ENCODE results near the gene ZDHHC11B. TPM values are rescaled to one million over a fixed set of nuclear protein-coding genes. Genes with fewer than 3 reads are reported as not detected.
"Not testable (repeated sequence)": the region's sequence is repeated elsewhere in the genome, so short reads cannot be mapped to it uniquely, and the experiment has no call there.

ZDHHC11B gene
- total RNA-seq, 1 donor from 2014 or later: 0.60 TPM

DNA sequence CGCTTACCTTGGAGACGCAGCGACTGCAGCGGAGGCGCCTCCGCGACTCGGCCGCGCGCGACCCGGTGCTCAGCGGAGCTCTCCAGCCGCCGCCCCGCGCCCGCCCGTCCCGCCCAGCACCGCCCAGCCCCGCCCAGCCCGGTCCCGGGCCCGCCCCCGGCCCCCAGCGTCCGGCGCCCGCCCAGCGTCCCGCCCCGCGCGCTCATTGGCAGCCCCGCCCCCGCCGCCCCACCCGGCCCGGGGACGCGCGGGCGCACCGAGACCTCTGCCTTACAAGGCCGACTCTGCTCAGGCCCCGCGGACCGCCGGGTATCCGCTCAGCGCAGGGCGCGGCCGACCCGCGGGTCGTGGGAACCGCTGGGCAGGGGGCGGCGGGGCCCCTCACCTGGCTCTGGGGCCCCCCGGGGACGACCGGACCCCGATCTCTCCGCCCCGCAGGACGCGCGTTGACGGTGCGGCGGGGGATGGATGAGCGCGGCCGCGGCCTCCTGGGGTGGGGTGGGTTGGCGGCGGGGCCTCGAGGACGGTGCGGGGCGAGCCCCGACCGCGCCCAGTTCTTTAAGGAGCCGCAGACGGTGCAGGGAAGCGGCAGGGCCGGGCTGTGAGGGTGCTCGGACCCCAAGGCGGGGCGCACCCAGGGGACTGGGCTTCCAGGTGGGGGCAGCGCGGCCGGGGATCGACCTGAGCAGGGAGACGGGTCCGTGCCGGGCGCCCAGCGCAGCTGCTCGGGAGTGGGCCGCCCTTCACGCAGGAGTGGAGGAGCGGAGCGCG lies 91.1 kb downstream of the ZDHHC11B start, which contains the start of gene TPPP:
Gene TPPP, minus strand, starts transcription at position 82 of the 771 bp plus-strand sequence. CDS start 15,292 bp downstream, outside the sequence.
- not testable (repeated sequence) for H3F3A ChIP-seq (ENCODE audit: low read depth); H3K27me3 Mint-ChIP-seq (ENCODE audit: insufficient read depth, low read depth); H3K4me1 ChIP-seq; H3K36me3 ChIP-seq; H3K79me2 ChIP-seq (ENCODE audit: low read depth); H3K9ac ChIP-seq; H3K36me3 Mint-ChIP-seq; H3K27ac ChIP-seq; H3K27ac Mint-ChIP-seq; H3K9me3 Mint-ChIP-seq; H4K20me1 ChIP-seq (ENCODE audit: low read depth); H3K9me3 ChIP-seq (ENCODE audit: low read depth); H2AFZ ChIP-seq (replicated peaks); H3K4me1 Mint-ChIP-seq
- Histone ChIP-seq H3K27me3 (peaks cover 33% of the 10 kb centered on the region), H3K4me2 (peak within 1 kb of the TSS; percentile 79), H3K4me3 (peak within 1 kb of the TSS; percentile 49)
- H3K4me3 Mint-ChIP-seq: peak within 1 kb of the TSS; percentile 77
- peak; percentile 29 for TF ChIP-seq EZH2 (IDR thresholded peaks at IDR 0.05)
- DNase-seq (ENCODE audit: low spot score): peak; percentile 86

DNA sequence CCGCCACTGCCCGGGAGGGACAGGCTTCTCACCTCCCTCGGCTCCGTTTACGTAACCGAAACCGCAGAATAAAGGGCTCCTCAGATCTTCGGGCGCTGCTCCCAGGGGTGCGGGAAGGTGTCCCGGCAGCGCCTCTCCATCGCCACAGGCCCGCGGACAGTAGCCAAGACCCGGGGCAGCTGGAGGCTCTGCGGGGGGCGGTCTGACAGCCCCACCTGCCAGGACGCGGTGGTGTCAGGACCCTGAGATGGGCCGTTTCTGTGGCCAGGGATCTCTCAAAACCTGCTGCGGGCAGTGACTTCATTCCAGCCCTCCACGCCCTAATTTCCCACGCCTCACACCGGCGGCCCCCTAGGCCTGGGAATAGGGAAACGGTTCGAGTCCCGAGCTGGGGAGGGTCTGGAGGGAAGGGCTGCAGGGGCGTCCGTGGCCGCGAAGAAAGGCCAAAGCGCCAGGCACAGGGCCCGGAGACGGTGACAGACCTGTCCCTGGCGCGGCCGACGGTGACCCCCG lies 91.9 kb downstream of the ZDHHC11B start:
- H3K9ac ChIP-seq; H2AFZ ChIP-seq (replicated peaks); H3K4me1 ChIP-seq; H3K36me3 Mint-ChIP-seq; H3K36me3 ChIP-seq; H3K27ac ChIP-seq; H3K27me3 Mint-ChIP-seq (ENCODE audit: insufficient read depth, low read depth); H3K4me1 Mint-ChIP-seq; H3K9me3 ChIP-seq (ENCODE audit: low read depth); H3F3A ChIP-seq (ENCODE audit: low read depth); H3K79me2 ChIP-seq (ENCODE audit: low read depth); H3K9me3 Mint-ChIP-seq; H4K20me1 ChIP-seq (ENCODE audit: low read depth); H3K27ac Mint-ChIP-seq: not testable (repeated sequence)
- peak overlapping the region; percentile 77 for H3K4me3 Mint-ChIP-seq
- Histone ChIP-seq H3K4me2 (peak overlapping the region; percentile 64), H3K27me3 (peaks cover 29% of the 10 kb centered on the region), H3K4me3 (peak overlapping the region; percentile 49)
- TF ChIP-seq EZH2 (IDR thresholded peaks at IDR 0.05): peak; percentile 0
- peak; percentile 11 for DNase-seq (ENCODE audit: low spot score)

DNA sequence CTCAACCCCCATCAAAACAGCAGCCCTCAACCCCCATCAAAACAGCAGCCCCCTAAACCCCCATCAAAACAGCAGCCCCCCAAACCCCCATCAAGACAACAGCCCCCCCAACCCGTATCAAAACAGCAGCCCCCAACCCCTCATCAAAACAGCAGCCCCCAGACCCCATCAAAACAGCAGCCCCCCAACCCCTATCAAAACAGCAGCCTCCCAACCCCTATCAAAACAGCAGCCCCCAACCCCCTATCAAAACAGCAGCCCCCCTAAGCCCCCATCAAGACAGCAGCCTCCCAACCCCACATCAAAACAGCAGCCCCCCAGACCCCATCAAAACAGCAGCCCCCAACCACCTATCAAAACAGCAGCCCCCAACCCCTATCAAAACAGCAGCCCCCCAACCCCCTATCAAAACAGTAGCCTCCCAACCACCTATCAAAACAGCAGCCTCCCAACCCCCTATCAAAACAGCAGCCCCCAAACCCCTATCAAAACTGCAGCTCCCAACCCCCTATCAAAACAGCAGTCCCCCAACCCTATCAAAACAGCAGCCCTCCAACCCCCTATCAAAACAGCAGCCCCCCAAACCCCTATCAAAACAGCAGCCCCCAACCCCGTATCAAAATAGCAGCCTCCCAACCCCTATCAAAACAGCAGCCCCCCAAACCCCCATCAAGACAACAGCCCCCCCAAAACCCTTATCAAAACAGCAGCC lies 92.6 kb downstream of the ZDHHC11B start:
- peak overlapping the region; percentile 77 for H3K4me3 Mint-ChIP-seq
- no peaks in the 10 kb centered on the region for H3K9me3 ChIP-seq (ENCODE audit: low read depth)
- peaks cover 3% of the 10 kb centered on the region for H3K9me3 Mint-ChIP-seq
- no peaks in the 10 kb centered on the region for H3K79me2 ChIP-seq (ENCODE audit: low read depth)
- no peak overlapping the region for H2AFZ ChIP-seq (replicated peaks)
- no peaks in the 10 kb centered on the region for H3K36me3 ChIP-seq
- no peak overlapping the region for H3K4me3 ChIP-seq
- DNase-seq (ENCODE audit: low spot score): no peak
- no peak overlapping the region for H3K27ac Mint-ChIP-seq
- H4K20me1 ChIP-seq (ENCODE audit: low read depth): no peaks in the 10 kb centered on the region
- no peak overlapping the region for H3K9ac ChIP-seq
- H3K4me1 ChIP-seq: no peaks in the 10 kb centered on the region
- peaks cover 3% of the 10 kb centered on the region for H3K27me3 Mint-ChIP-seq (ENCODE audit: insufficient read depth, low read depth)
- TF ChIP-seq, protein P1, sequence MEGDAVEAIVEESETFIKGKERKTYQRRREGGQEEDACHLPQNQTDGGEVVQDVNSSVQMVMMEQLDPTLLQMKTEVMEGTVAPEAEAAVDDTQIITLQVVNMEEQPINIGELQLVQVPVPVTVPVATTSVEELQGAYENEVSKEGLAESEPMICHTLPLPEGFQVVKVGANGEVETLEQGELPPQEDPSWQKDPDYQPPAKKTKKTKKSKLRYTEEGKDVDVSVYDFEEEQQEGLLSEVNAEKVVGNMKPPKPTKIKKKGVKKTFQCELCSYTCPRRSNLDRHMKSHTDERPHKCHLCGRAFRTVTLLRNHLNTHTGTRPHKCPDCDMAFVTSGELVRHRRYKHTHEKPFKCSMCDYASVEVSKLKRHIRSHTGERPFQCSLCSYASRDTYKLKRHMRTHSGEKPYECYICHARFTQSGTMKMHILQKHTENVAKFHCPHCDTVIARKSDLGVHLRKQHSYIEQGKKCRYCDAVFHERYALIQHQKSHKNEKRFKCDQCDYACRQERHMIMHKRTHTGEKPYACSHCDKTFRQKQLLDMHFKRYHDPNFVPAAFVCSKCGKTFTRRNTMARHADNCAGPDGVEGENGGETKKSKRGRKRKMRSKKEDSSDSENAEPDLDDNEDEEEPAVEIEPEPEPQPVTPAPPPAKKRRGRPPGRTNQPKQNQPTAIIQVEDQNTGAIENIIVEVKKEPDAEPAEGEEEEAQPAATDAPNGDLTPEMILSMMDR (IDR thresholded peaks at IDR 0.05): no peak
- no peak for TF ChIP-seq EZH2phosphoT487 (IDR thresholded peaks at IDR 0.05)
- TF ChIP-seq EZH2 (IDR thresholded peaks at IDR 0.05): no peak
- H3F3A ChIP-seq (ENCODE audit: low read depth): no peaks in the 10 kb centered on the region
- no peak overlapping the region for H3K27ac ChIP-seq
- peaks cover 2% of the 10 kb centered on the region for H3K36me3 Mint-ChIP-seq
- H3K4me2 ChIP-seq: no peak overlapping the region
- H3K4me1 Mint-ChIP-seq: no peaks in the 10 kb centered on the region
- H3K27me3 ChIP-seq: peaks cover 25% of the 10 kb centered on the region

DNA sequence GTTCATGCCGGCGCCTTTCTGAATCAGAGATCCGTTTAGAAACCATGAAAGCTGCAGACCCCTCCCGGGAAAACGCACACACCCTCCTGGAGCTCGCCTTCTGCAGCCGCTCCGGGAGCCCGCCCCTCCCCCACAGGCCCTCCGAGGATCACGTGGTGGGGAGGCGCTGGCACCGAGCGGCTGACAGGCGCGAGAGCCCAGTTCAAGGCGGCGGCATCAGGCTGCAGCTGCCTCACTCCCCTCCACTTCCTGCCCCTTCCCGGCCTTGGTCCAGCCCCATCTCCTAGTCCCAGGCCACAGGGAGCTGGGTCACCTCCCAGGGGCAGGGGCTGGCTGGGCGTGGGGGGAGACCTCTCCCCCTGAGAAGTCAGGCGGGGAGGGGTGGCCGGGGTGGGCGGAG lies 93.5 kb downstream of the ZDHHC11B start:
- H3K4me2 ChIP-seq; H3K4me3 ChIP-seq; H3K79me2 ChIP-seq (ENCODE audit: low read depth); DNase-seq (ENCODE audit: low spot score); H3K36me3 Mint-ChIP-seq; H3K9me3 ChIP-seq (ENCODE audit: low read depth); H3K36me3 ChIP-seq; H2AFZ ChIP-seq (replicated peaks); H3K27ac ChIP-seq; H3K9me3 Mint-ChIP-seq; H3K27me3 Mint-ChIP-seq (ENCODE audit: insufficient read depth, low read depth); H3K9ac ChIP-seq; H3K4me1 ChIP-seq; H3K4me1 Mint-ChIP-seq; H4K20me1 ChIP-seq (ENCODE audit: low read depth); H3K4me3 Mint-ChIP-seq; H3K27ac Mint-ChIP-seq; H3F3A ChIP-seq (ENCODE audit: low read depth): not testable (repeated sequence)
- H3K27me3 ChIP-seq: peaks cover 25% of the 10 kb centered on the region

DNA sequence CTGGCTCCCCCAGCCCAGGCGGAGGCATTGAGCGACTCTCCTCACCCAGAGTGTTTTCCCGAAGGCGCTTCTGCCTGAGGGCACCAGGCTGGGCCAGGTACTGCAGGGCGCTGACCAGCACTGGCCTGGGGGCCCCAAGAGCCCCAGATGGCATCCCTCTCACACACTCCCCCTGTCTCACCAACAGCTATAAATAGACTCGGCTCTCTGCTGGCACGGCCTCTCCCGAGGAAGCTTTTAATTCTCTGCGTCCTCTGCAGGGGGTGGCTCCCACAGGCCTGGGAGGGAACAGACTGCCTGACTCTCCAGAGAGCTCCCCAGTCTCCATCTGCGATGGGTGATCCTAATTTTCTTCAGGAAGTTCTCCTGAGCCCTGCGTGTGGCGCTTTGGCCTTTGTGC lies 94.2 kb downstream of the ZDHHC11B start:
- not testable (repeated sequence) for H2AFZ ChIP-seq (replicated peaks); H3K9ac ChIP-seq; H3K27me3 Mint-ChIP-seq (ENCODE audit: insufficient read depth, low read depth); H3K4me2 ChIP-seq; H3K27ac Mint-ChIP-seq; H3K9me3 Mint-ChIP-seq; H3K79me2 ChIP-seq (ENCODE audit: low read depth); H3K36me3 Mint-ChIP-seq; DNase-seq (ENCODE audit: low spot score); H3K27ac ChIP-seq; H3K4me3 Mint-ChIP-seq; H3K4me1 Mint-ChIP-seq; H3K4me1 ChIP-seq; H3K36me3 ChIP-seq; H3F3A ChIP-seq (ENCODE audit: low read depth); H3K4me3 ChIP-seq; H3K9me3 ChIP-seq (ENCODE audit: low read depth); H4K20me1 ChIP-seq (ENCODE audit: low read depth)
- peaks cover 25% of the 10 kb centered on the region for H3K27me3 ChIP-seq

DNA sequence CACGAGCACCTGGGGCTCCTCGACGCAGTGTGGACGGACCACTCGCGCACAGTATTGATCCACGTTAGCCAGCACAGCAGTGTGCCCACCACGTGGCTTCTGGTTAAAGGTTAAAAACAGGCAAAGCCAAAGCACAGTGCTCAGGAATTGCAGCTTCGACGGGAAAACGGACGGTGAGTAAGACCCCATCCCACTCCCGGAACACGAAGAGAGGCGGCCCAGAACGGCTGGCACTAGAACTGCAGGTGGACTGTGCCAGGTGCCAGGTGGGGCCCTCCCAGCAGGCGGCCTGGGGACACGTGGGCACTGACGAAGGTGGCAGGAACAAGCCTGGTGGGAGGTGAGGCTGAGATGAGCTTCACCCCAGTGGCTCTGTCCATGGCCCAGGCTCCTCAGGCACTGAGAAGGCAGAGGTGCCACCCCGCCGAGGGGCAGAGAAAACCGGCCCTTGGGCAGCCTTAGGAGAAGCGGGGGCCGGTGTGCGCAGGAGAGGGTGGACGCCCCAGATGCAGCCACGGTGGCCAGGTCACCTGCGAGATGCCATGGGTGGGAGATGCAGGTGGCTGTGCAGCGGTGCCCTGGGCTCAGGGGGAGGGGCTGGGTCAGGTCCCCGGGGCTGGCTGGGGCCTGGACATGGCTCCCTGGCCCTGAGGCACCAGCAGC lies 96.0 kb downstream of the ZDHHC11B start:
- not testable (repeated sequence) for H4K20me1 ChIP-seq (ENCODE audit: low read depth); H3K9ac ChIP-seq; H3K27ac ChIP-seq; H3K4me3 ChIP-seq; H3K9me3 ChIP-seq (ENCODE audit: low read depth); H3K27me3 Mint-ChIP-seq (ENCODE audit: insufficient read depth, low read depth); H3K9me3 Mint-ChIP-seq; H3K36me3 ChIP-seq; H3K4me3 Mint-ChIP-seq; DNase-seq (ENCODE audit: low spot score); H3K4me1 Mint-ChIP-seq; H3K27ac Mint-ChIP-seq; H3F3A ChIP-seq (ENCODE audit: low read depth); H2AFZ ChIP-seq (replicated peaks); H3K79me2 ChIP-seq (ENCODE audit: low read depth); H3K36me3 Mint-ChIP-seq; H3K4me1 ChIP-seq; H3K4me2 ChIP-seq
- H3K27me3 ChIP-seq: peaks cover 19% of the 10 kb centered on the region

Measured in neural progenitor cell (in vitro differentiated cells).